H1 (cell line): ENCODE measurements around the gene ZC2HC1C. TPM values are rescaled to one million over a fixed set of nuclear protein-coding genes. Genes with fewer than 3 reads are reported as not detected.

Experiments used
- CBX8 ChIP-seq: fragments of 300-800, 300-1000 bp; sonication (generic); IDR thresholded peaks from 2 replicates; pipeline ENCODE4 v1.7.1; 2016; ENCODE audit warnings: low read depth, low read length, borderline replicate concordance
- CTBP2 ChIP-seq: IDR thresholded peaks from 2 replicates; pipeline ENCODE4 v1.7.0; 2011; ENCODE audit warnings: borderline replicate concordance, mild to moderate bottlenecking, moderate library complexity, mixed read lengths, low read length; ENCODE audit not compliant: insufficient read depth, insufficient read length
- E2F6 ChIP-seq: IDR thresholded peaks from 2 replicates; pipeline ENCODE4 v1.6.1; 2012; ENCODE audit warnings: inconsistent platforms
- EGR1 ChIP-seq: IDR thresholded peaks from 2 replicates; pipeline ENCODE4 v1.6.1; 2011; ENCODE audit warnings: low read depth, low read length, borderline replicate concordance
- EP300 ChIP-seq, 2 experiments: IDR thresholded peaks; 1 replicate in 1 of 2; 2 replicates in 1 of 2; pipeline ENCODE4 v1.6.1; 2011 to 2012; ENCODE audit warnings: low read depth in 2 of 2, low read length in 2 of 2, mild to moderate bottlenecking in 2 of 2, borderline replicate concordance in 1 of 2, inconsistent platforms in 1 of 2, moderate library complexity in 1 of 2
- HDAC6 ChIP-seq: IDR thresholded peaks from one replicate; pipeline ENCODE4 v1.7.1; 2012; ENCODE audit warnings: low read depth, mild to moderate bottlenecking, inconsistent platforms, low read length, moderate library complexity
- KDM1A ChIP-seq: fragments of 200-600, 300-600 bp; sonication (generic); IDR thresholded peaks from 2 replicates; pipeline ENCODE4 v1.7.1; 2016; ENCODE audit warnings: mild to moderate bottlenecking, low read length, borderline replicate concordance
- polyA plus RNA-seq, 7 experiments: library from polyadenylated mRNA; depleted of rRNA in 3 of 7; stranded (reverse) in 5 of 7; unstranded in 2 of 7; fragments of >200 nt in 5 of 7; fragments of 200-250 nt in 2 of 7; gene quantifications; 1 replicate in 5 of 7; 2 replicates in 1 of 7; 4 replicates in 1 of 7; pipeline versions ENCODE4 v1.2.1 to v1.2.3, GENCODE V29; 2011 to 2013; ENCODE audit warnings: missing spikeins in 2 of 7, mixed read lengths in 2 of 7
- total RNA-seq: library from RNA; stranded (reverse); fragmentation: NEBNext Ultra II Directional; extraction: Animal tissue kit (Norgen Biotek cat#: 25700); gene quantifications from 2 replicates; pipeline ENCODE4 v1.2.1, GENCODE V29; 2021

Gene ZC2HC1C
- total and polyA plus RNA-seq, 2 of the 8 experiments (the other 6 are each of a cell fraction or from before 2014, with no cell fraction given), result 0.57 to 1.2 TPM

GRCh38 chr14:75109877-75110276 lies 40.4 kb downstream of the ZC2HC1C start (continued):
- TF ChIP-seq EGR1 (no peak), HDAC6 (no peak), CTBP2 (no peak), EP300 (IDR thresholded peaks at IDR 0.05; ENCODE audit: borderline replicate concordance in 1 of 2, low read depth in 2 of 2, low read length in 2 of 2) (no peak), E2F6 (no peak), KDM1A (no peak), CBX8 (no peak)
